GM19395 (cell line): ENCODE data around the gene MICA.
"Not testable (repeated sequence)": the region's sequence is repeated elsewhere in the genome, so short reads cannot be mapped to it uniquely, and the experiment has no call there.

ENCODE experiments used
- ATAC-seq: cut with Tn5 transposase; IDR thresholded peaks from one replicate; pipeline ENCODE4 v1.9.1; 2021; ENCODE audit warnings: mild to moderate bottlenecking, moderate library complexity; ENCODE audit not compliant: unreplicated experiment

MICA gene

GRCh38 chr6:31403283-31404060, at the start of gene MICA:
MICA (plus strand) TSS chr6:31403595; CDS start chr6:31403633, 38 bp downstream.
- ATAC-seq: peak; percentile 39

DNA sequence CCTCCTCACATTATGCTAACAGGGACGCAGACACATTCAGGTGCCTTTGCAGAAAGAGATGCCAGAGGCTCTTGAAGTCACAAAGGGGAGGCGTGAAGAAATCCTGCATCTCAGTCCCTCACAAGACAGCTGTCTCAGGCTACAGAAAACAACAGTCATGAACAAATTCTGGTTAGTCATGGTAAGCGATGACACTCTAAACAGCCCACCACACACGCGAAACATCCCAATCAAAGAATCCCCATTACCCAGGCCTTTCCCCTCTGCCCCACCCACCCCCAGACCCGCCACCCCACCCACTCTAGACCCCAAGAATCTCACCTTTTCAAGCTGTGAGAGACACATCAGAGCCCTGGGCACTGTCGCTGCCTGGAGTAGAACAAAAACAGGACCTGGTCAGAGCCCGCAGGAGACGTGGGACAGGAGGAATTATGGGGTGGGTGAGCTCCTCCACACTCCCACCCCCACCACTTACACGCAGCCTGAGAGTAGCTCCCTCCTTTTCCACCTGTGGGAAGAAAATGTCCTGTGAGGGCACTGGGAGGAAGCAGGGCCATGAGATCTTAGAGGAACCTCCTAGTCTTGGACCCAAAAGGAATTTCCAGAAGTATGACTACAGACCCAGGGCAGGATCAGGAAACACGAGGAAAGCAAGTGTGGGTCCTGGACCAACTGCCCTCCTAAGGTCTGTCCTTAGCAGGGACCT, 49.1 kb upstream of the MICA start:
- ATAC-seq: no peak

- ATAC-seq: no peak
Measured at GRCh38 chr6:31354864-31355582, 48.4 kb upstream of the MICA start.

- no peak for ATAC-seq
Measured at GRCh38 chr6:31355583-31355948, 47.8 kb upstream of the MICA start.

DNA sequence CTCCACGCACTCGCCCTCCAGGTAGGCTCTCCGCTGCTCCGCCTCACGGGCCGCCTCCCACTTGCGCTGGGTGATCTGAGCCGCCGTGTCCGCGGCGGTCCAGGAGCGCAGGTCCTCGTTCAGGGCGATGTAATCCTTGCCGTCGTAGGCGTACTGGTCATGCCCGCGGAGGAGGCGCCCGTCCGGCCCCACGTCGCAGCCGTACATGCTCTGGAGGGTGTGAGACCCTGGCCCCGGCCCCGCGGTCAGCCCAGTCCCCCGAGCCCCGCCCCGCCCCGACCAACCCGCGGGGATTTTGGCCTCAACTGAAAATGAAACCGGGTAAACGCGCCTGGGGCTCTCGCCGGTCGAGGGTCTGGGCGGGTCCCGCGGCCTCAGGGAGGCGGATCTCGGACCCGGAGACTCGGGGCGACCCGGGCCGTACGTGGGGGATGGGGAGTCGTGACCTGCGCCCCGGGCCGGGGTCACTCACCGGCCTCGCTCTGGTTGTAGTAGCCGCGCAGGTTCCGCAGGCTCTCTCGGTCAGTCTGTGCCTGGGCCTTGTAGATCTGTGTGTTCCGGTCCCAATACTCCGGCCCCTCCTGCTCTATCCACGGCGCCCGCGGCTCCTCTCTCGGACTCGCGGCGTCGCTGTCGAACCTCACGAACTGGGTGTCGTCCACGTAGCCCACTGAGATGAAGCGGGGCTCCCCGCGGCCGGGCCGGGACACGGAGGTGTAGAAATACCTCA, 47.0 kb upstream of the MICA start:
- ATAC-seq: peak; percentile 35

DNA sequence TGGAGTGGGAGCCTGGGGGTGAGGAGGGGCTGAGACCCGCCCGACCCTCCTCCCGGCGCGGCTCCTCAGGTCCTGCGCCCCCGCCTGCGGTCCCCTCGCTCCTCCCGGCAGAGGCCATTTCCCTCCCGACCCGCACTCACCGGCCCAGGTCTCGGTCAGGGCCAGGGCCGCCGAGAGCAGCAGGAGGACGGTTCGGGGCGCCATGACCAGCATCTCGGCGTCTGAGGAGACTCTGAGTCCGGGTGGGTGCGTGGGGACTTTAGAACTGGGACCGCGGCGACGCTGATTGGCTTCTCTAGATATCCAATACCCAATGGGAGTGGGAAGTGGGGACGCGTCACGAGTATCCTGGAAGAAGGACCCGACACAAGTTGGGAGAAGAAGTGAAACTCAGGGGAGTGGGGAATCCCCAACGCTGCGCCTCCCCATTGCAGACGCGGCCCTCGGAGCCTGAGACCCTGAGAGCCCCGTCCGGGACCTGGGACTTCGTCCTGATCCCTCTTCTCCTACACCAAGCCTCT, 46.4 kb upstream of the MICA start, which contains the start of gene HLA-B:
Gene HLA-B, minus strand, starts transcription at position 234 of the 521 bp plus-strand sequence. Its CDS starts 21 bp downstream, at position 213.
- ATAC-seq: peak; percentile 64

DNA sequence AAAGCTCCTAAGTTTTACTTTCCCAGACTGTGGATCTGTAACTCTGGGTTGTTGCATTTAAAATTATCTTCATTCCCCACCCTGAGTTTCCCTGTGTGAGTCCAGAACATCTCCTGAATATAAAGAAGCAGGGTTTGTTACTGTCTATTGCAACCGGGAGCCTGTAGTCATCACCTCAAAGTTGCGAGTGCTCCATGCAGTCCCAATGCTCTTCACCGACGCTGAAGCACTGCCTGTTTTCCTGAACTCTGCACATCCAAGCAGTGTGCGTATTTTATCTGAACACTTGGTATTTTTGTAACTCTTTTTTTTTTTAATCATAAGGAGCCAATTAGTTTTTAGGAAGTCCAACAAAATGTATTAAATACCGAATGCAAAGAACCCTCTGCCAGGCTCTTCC, 45.5 kb upstream of the MICA start:
- ATAC-seq: no peak

GRCh38 chr6:31358302-31358701, 45.1 kb upstream of the MICA start:
- no peak for ATAC-seq

DNA sequence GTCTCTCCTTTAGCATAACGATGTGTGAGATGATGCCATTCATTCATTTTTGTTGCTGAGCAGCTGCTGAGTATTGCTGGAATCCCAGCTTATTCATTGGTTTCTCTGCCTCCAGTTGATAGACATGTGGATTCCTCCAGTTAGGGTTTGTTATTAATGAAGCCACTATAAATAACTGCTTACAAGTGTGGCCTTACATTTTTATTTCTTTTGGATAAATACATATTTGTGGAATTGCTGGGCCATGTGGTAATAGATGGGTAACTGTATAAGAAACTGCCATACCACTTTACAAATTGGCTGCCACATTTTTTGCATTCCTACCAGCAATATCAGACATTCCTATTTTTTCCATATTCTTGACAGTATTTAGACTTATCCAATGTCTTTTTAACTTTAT, 43.8 kb upstream of the MICA start:
- no peak for ATAC-seq

GRCh38 chr6:31362751-31363150, 40.6 kb upstream of the MICA start:
- no peak for ATAC-seq

DNA sequence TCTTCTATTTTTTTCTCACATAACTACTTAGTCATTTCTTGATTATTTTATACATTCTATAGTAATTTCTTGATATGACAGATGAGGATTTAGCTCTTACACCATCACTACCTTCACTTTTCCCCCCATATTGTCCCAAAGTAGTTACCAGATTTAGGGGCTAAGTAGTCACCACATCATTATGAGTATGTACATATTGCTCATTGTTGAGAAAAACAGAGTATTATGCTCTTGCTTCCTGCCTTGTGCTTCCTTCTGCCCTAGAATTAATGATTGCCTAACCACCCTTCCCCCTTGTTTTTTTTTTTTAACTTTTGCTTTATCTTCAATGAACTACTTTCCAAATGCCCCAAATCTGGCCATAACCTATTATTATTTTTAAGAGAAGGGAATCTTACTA, 39.6 kb upstream of the MICA start:
- no peak for ATAC-seq

GRCh38 chr6:31365864-31366263, 37.5 kb upstream of the MICA start:
- ATAC-seq: no peak

GRCh38 chr6:31366693-31367470, 36.5 kb upstream of the MICA start:
- peak; percentile 76 for ATAC-seq

GRCh38 chr6:31368461-31368860, 34.9 kb upstream of the MICA start:
- ATAC-seq: no peak

DNA sequence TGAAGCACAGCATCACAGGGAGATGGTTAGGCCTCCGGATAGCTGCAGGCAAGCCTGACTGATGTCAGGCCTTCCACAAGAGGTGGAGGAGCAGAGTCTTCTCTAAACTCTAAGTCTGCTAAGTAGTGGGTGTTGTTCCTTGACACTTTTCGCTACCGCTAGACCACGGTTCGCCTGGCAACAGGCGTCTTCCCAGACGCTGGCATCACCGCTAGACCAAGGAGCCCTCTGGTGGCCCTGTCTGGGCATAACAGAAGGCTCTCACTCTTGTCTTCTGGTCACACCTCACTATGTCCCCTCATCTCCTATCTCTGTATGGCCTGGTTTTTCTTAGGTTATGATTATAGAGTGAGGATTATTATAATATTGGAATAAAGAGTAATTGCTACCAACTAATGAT, 29.3 kb upstream of the MICA start:
- ATAC-seq: not testable (repeated sequence)

DNA sequence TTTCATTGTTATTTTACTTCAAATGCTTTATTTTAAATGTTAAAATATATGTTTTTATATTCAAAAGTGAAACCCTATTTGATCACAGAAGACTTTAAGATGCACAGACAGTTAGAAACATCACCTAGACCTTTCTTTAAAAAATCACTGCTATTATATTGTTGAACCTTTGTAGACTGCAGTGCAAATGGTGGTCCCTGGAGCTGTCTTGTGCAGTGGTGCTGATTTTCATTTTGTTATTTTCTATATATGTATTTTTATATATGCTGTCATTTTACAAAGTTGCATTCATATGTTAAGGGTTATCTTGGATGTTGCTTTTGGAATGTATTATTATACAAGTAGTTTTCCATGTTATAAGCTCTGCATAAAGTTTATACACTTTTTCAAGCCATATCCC, 27.7 kb upstream of the MICA start:
- no peak for ATAC-seq

- ATAC-seq: no peak
Measured at GRCh38 chr6:31377029-31377428, 26.4 kb upstream of the MICA start.

DNA sequence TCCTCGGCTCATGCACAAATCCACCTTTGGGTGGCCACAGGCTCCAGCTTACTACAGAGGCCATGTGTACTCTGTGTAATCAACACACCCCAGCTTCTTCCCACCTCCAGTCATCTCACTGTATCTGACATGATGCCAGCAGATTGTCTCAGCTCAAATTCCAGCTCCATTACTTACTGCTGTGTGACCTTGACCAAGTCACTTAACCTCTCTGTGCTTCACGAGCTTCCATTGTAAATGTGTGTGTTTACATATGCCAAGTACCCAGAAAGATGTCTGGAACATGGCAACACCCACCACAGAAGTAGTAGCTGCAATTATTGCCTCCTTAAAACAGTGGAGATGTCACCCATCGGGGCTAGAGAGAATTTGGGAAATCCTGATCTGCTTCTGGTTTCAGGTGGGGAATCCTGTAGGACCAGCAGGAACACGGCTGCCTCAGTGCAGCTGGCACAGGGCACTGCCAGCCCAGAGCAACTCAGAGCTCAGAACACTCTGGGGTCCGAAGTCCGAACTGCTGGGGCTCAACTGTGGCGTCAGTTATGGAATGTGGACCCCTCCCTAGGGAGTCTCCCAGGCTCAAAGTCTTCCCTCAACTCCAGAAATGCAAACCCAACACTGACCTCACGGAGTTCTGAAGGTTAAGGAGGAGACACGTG, 25.2 kb upstream of the MICA start:
- ATAC-seq: no peak

- ATAC-seq: no peak
Measured at GRCh38 chr6:31378721-31379103, 24.7 kb upstream of the MICA start.

DNA sequence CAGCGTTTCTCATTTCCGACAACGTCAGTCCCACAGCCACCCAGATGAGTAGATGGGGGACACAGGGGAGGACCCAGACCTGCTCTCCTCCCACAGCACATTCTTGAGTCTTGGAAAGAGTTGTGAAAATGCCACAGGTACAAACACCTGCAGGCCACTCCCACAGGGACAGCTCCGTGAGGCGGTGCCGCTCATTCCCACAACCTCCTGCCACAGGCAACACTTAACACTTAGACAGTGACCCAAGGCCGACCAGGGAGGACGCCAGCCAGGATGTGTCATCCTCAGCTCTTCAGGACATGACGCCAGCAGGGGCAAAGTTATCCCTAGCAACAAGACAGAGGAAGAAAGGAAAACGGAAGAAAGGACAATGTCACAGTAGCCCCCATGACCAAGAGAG, 23.5 kb upstream of the MICA start:
- no peak for ATAC-seq
